Measurements from ENCODE around the gene PLEKHB1.
"Not testable (repeated sequence)": the region's sequence is repeated elsewhere in the genome, so short reads cannot be mapped to it uniquely, and the experiment has no call there.

Gene PLEKHB1

DNA sequence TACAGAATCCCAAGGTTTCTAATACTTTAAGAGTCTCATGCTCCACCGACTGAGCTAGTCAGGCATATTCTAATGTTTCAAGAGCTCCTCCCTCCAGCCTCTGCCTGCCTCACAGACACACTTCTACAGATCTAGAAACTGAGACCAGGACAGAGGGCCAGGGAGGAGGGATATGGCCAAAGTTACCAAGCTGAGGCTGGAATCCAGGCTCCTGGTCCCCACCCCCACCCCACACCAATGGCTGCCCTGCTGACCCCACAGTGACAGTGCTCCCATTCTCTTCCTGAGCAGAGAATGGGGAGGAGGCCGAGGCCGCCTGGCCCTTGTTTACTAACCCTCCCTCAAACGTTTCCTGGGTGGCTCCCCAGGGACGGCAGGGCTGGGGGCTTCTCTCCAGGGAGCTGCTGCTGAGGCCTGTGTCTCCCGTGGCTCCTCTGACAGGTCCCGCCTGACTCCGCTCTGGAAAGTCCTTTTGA lies 2.2 kb downstream of the PLEKHB1 start:
- DNase-seq: no peak

DNA sequence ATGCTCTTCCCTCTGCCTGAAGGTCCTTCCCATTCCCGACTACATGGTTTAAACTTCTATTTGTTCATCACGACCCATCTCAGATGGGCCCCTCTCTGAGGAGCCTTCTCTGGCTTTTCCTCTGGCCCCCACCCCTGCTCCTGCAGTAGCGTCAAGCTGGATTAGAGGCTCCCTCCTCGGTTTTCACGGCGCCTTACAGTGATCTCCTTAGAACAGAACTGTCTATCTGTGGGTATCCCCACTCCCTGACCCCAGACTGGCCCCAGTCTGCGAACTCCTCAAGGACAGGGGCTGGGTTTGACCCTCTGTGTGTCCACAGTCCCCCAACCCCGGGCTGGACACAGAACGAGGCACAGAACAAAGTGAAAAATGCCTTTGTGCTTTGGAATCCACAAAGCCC lies 2.8 kb downstream of the PLEKHB1 start:
- no peak for DNase-seq

DNA sequence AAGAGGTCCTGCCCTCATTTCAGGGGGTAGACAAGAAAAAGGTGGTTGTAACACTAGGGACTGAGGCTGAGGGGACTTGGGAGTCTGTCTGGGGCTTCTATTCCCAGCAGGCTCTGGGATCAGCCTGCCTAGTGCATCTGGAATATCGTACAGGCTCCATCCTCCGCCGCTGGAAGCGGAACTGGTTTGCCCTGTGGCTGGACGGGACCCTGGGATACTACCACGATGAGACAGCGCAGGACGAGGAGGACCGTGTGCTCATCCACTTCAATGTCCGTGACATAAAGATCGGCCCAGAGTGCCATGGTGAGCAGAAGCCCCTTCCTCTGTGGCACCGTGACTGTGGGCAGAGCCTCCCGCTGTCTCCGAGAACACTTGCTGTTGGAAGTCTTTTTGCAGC lies 4.0 kb downstream of the PLEKHB1 start:
- no peak for DNase-seq

DNA sequence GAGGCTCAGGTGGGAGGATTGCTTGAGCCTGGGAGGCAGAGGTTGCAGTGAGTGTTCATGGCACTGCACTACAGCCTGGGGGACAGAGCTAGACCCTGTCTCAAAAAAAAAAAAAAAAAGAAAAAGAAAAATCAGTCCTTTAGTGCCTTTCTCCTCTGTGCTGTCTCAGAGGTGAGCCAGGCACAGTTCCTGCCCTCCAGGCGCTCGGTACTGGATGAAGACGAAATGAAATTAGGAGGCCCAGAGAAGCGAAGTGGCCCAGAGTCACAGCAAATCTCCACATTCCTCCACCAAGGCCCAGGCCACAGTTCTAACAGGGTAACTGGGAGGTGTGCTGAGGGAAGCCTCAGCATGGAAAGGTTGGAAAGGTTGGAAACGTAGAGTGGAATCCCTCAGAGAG lies 4.9 kb downstream of the PLEKHB1 start:
- no peak for DNase-seq

DNA sequence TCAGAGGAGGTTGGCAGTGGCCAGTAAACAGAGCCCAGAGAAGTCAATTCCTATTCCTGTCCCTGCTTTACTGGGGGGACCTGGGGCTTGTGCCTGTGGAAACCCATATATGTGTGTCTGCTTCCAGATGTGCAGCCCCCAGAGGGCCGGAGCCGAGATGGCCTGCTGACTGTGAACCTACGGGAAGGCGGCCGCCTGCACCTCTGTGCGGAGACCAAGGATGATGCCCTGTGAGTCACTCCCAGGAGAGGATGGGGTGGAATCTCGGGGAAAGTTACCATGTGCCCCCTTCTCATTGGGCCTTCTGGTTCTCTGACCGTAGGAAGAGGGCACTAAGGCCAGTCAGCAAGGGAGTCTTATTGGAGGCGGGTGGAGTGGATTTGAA lies 5.3 kb downstream of the PLEKHB1 start:
- DNase-seq: no peak

DNA sequence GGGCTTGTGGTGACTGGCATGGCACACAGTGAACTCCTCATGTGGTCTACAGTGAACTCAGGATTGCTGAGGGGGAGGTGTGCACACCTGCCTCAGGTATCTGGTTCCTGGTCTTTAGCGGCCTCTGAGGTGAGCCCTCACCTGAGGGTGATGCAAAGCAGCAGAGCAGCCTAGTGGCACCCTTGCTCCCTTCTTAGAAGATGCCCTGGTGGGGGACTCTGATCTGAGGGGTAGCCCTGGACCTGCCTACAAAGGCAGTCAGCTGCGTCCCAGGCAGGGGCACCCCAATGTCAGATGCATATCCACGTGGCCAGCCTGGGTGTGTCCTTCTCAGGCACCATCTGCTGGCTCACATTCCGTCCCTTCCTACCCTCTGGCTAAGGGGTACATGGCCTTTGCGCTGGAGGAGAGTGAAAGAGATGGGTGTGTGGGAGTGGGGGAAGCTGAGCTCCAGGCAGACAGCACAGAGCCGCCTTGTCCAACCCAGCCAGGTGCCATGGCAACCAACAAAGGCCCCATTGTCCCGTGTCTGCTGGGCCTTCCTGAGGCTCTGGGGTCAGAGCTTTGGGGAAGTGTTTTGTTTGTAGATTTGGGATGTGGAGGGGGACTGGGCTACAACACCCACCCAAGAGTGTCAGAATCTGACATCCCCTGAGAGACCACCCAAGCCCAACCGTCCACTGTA lies 5.8 kb downstream of the PLEKHB1 start:
- DNase-seq: no peak

DNA sequence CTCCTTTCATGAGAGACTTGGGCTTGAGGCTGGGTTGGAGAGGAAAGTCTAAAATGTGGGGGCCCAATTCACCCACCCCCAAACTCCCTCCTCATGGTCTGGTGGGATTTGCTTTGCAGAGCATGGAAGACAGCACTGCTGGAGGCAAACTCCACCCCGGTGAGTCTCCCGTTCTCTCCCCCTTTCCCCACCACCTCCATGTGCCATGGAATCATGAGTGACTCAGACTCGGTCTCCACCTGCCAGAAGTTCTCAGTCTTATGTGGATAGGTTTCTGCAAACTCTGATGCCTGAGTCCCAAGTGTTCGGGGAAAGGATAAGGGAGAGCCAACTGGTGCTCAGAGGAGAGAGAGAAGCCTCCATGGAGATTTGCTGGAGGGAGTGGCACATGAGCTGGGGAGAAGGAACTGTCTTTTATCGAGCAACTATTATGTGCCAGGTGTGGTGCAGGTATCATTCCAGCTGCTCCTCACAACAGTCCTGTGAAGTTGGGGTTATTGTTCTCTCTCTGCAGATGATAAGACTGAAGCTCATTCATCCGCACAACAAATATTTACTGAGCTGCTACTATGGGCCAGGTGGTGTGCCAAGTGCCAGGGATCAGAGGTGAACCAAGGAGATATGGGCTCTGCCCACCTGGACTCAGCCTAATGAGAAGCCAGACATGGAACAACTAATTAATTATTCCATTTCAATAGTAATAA lies 6.6 kb downstream of the PLEKHB1 start:
- DNase-seq: no peak

DNA sequence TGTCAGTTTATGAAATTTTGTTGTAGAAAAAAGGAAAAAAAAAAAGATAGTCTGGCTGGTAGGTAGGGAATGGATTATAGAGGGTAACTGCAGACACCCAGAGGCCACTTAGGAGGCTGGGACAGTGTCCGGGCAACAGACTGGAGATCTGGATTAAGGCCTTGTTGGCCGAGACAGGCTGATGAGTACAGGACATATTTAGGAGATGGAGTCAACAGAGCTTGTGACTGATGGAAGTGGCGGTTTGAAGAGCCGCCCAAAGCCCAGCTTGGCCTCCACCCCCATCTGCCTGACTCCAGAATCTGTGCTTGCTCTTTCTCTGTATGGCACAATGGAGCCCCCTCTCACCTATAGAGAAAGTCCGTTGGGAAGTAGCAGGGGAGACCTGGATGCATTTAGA lies 7.6 kb downstream of the PLEKHB1 start:
- no peak for DNase-seq

DNA sequence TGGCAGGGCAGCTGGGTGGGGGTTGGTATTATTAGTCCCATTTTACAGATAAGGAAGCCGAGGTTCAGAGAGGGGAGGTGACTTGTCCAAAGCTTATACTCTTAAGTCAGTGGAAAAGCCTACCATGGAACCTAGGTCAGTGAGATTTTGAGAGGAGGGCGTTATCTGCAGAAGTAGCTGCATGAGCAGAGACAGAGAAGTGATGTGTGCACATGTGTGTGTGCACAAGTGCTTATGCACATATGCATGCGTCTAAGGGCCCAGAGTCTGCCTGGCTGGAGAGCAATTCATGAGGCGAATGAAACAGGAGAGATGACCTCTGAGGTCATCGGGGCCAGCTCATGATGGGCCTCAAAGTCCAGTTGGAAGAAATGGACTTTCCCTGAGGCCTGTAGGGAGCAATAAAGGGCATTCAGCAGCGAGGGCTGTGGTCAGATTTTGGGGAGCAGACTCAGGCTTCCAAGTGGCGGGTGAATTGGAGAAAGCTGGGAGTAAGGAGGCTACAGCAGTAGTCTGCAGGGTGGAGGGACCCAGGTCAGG lies 8.2 kb downstream of the PLEKHB1 start:
- no peak for DNase-seq

DNA sequence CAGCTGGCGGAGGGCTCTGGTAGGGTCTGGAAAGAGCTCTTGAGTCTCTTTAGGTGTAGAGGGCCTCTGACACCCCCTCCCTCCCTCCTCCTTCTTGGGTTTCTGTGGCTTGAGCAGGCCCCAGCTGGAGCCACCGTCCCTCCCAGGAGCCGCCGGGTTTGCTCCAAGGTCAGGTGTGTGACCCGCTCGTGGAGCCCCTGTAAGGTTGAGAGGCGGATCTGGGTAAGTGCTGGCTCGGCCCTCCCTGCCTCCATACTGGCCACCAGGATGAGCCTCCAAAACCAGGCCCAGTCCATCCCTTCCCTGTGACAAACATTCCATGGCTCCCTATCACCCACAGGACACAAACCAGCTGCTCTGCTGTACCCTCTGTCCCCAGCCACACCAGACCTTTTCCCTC lies 9.3 kb downstream of the PLEKHB1 start:
- no peak for DNase-seq

DNA sequence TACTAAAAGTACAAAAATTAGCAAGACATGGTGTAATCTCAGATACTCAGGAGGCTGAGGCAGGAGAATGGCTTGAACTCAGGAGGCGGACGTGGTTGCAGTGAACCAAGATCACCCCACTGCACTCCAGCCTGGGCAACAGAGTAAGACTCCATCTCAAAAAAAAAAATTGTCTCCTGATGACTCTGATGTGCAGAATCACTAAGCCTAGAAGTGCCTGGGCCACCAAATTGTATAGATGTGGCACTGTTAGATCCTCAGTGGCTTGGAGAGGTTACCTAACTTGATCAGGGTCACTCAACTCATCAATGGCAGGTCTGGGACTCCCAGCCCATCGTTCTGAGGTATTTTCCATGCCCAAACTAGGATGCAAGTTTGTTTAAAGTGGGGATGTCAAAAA lies 10.6 kb downstream of the PLEKHB1 start:
- DNase-seq: no peak

DNA sequence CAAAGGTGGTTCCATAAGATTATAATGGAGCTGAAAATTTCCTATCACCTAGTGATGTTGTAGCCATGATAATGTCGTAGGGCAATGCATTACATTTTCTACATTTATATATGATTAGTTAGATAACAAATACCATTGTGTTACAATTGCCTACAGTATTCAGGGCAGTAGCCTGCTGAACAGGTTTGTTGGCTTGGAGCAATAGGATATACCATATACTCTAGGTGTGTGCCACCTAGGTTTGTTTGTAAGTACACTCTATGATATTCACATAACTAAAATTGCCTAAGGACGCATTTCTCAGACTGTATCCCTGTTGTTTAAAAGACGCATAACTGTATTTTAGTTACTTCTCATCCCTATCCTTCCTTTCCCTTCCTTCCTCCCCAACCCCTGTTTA lies 13.6 kb downstream of the PLEKHB1 start:
- no peak for DNase-seq

DNA sequence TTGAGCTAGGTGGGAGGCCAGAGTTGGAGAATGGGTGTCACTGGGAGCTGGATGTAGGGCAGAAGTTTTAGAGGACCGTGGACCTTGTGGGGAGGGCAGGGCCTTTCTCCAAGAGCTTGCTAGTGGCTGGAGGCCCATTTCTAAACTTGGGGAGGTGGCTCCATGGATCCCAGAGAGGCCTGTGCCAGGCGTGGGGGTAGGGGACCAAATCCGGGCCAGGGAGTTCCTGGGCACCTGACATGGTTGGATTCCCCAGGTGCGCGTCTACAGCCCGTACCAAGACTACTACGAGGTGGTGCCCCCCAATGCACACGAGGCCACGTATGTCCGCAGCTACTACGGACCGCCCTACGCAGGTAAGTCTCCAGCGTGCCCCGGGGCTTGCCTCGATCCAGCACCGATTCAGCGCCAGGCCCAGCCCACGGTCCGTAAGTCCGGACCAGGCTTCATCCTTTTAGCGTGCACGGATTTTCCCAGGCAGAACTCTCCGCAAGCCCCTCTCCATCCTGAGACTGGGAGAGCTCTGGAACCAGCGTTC lies 14.2 kb downstream of the PLEKHB1 start:
- no peak for DNase-seq

DNA sequence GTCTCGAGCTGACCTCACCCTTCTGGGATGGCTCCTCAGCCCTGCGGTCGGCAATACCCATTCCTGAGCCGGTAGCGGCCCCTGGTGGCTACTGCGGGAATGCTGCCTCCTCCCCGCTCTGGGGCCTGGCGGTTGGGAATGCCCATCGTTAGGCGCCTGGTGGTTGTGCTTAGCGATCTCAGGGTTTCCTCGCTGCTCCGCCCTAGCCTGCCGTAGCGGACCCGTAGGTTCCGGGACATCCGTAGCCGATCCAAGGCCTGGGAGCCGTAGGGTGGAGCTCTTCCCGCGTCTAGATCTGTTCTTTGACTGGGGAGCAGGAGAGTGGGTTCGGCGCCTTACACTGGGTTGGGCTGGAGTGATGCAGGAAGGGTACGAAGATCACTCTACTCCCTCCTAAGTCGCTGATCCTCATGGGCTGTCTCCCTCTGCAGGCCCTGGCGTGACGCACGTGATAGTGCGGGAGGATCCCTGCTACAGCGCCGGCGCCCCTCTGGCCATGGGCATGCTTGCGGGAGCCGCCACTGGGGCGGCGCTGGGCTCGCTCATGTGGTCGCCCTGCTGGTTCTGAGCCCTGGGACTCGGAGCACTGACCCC lies 14.8 kb downstream of the PLEKHB1 start:
- peak; percentile 92 for DNase-seq

DNA sequence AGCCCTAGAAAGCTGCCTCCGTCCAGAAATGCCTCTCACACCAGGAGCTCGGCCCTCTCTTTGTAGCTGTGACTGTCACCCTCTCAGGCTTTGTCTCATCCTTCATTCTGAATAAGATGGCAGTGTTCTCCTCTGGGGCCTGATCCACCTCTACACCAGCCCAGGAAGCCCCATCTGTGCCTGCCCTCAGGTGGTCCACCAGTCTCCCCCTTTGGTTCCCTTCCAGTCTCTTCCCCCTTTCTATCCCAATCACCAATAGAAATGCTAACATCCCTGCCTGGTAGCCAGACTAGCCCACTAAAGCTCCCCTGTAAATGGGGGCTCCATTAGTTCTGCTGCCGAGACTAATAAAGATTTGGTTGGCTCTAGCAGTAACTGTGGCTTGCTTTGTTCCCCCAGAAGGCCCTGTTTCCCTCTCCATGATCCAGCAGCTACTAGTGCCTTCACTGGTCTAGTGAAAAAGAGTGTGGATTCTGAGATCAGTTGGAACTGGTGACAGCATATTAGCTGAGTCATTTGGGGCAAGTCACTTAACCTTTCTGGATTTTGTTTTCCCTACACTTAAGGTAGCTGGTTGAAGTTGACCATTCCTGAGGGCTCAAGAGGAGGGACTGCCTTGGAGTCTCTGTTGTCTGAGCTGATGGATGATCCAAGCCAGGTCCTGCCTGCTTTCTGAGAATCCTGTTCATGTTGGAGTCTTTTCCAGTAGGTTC lies 16.2 kb downstream of the PLEKHB1 start:
- no peak for DNase-seq

DNA sequence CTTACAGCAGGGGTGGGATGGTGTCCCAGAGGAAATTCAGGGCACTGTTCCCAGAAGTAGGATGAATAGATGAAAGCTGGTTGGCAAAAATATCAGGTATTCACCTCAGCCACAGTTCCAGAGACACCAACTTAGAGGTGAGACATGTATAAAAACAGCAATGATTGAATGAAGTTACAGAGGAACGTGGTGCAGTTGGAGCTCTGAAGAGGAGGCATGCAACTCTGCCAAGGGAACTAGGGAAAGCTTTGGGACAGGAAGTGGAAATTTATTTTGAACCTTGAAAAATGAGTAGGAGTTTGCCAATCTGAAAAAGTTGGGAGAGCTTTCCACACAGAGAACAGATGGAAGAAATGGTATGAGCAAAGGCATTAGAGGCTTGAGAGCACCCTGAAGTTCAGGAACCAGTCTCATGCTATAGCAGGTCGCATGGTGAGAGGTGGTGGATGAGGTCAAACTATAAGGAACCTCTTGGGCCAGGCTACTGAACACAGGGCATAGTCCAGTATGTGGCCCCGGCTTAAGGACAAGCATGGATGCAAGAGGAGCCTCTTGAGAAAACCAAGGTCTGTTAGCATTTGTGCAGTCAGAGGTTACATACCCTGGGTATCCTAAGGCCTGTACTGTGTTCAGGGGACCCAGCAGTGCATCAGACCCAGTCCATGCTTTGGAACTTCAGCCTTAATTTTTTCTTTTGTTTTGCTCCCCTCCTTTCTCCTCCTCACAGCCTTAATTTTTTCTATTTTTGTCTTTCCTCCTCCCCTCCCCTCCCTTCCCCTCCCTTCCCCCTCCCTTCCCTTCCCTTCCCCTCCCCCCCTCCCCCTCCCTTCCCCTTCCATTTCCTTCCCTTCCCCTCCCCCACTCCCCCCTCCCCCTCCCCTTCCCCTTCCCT lies 17.5 kb downstream of the PLEKHB1 start:
- DNase-seq: no peak

DNA sequence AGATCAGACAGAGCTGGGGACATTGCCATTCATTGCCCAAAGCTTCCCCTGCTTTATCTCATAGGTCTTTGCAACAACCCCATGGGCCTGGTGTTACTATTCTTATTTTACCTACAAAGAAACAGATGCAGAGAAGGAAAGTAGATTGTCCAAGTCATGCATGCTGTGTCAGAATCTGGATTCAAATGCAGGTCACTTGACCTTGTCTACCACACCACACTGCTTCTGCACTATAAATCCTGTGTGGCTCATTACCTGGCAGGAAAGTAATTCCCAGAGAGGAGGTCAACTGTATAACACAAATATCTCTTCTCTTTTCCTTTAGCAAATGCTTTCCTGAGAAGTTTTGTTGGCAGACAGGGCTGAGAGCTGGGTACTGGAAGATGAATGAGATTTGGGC lies 18.5 kb downstream of the PLEKHB1 start:
- DNase-seq: no peak

DNA sequence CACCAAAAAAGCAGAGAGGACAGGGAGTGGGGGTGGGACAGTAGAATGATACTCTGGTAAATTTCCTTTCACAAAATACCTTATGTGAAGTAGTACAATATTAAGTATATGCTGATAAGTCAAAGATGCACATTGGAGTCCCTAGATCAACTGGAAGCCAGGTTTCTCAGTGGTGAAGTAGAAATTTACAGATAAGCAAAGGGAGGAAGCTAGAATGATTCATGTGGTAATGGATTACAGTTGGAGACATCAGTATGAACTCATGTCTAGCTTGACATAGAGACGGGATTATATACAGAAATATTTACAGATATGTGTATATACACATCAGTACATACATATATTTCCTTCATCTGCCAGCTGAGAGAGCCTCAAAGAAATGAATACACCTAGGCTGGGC lies 21.5 kb downstream of the PLEKHB1 start:
- DNase-seq: peak; percentile 66

DNA sequence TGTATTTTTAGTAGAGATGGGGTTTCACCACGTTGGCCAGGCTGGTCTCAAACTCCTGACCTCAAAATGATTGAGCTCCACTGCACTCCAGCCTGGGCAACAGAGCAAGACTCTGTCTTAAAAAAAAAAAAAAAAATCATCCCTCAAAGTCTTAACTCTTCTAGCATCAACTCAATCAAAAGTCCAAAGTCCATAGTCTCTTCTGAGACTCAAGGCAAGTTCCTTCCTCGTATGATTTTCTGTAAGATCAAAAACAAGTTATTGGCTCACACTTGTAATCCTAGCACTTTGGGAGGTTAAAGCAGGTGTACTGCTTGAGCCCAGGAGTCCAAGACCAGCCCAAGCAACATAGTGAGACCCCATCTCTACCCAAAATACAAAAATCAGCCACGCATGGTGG lies 24.4 kb downstream of the PLEKHB1 start:
- DNase-seq: no peak

DNA sequence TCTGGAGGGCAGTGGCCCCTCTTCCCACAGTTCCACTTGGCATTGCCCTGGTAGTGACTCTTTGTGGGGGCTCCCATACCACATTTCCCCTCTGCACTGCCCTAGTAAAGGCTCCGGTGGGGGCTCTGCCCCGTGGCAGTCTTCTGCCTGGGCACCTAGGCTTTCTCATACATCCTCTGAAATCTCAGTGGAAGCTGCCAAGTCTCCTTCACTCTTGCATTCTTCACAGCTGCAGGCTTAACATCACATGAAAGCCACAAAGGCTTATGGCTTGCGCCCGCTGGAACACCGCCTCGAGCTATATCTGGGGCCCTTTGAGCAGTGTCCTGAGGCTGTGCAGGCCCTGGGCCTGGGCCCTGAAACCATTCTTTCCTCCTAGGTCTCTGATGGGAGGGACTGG lies 25.3 kb downstream of the PLEKHB1 start:
- DNase-seq: no peak

DNA sequence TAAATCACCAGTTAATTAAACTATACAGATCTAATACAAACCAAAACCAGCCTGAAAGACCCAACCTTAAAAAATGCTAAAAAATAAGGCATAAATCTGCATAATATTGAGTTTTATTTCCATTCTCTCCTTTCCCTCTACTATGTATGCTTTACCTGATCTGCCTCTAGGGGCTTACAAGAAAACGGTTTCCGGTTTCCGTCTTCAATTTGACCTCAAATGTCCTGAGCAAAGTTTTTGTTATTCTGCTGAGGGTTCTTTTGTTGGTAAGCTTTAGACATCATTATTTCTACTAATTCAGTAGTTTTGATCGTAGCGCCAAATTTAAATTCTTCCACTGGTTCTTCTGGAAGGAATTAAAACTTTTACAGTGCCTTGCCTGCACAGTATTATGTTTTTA lies 30.2 kb downstream of the PLEKHB1 start:
- not testable (repeated sequence) for DNase-seq

DNA sequence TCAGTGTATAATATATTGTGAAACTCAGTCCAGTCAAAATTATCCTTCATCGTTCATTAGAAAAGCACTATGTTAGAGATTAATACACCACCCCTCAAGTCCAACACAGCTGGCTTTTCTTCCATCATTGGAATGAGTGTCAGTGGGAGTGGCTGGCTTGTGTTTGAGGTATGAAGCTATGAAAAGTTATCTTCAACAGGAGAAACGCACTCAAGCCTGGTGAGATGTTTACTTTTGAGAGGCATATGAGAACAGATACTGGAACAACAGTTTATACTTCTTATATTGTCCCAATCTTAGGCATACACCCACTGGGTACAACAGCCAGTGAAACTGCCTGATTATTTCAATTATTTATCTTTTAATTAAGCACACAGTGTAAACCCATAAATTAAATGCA lies 34.3 kb downstream of the PLEKHB1 start:
- DNase-seq: no peak

All from hematopoietic multipotent progenitor cell treated with erythropoietin and hydrocortisone succinate and interleukin-3 and kit ligand, for 6 days (in vitro differentiated cells).